Astrocyte (in vitro differentiated cells and primary cell): Measurements from ENCODE around the gene DNAH11.

Experiments used
- CTCF ChIP-seq: IDR thresholded peaks from 2 replicates; pipeline ENCODE4 v1.5.1; 2011; ENCODE audit warnings: low read depth, mild to moderate bottlenecking, inconsistent platforms, low read length, moderate library complexity; ENCODE audit not compliant: insufficient read depth
- EZH2 ChIP-seq: IDR thresholded peaks from 2 replicates; pipeline ENCODE4 v1.6.1; 2012; ENCODE audit warnings: mild to moderate bottlenecking, low read length, inconsistent platforms; ENCODE audit not compliant: insufficient read depth

DNA sequence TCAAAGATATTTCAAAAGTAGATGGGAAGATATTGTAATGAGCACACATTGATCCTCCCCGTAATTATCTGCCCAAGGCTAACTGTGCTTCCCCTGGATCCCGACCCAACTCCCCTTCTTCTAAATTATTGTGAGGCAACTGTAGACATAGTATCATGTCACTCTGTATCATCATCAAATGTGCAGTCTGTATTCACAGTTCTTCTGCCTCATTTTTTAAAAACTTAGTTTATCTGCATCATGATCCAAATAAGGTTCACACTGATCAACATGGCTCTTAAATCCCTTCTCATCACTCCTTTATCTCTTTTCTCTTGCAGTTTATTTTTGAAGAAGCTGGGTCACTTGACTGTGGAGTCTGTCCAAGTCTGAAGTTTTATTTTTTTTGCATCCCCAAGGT is 375.4 kb downstream of the DNAH11 start:
- TF ChIP-seq CTCF (no peak), EZH2 (no peak)
